B cell (primary cell): ENCODE data around the gene SETD6. TPM values are rescaled to one million over a fixed set of nuclear protein-coding genes. Genes with fewer than 3 reads are reported as not detected.

Experiments
- ATAC-seq: fragments of 200-7000 bp; cut with Tn5 transposase; one replicate; pipeline ENCODE4 v1.10.0; 2021; ENCODE audit warnings: low read depth, mild to moderate bottlenecking, moderate number of reproducible peaks, moderate library complexity
- CTCF ChIA-PET: fragments of 350-600 bp; sonication (Branson Sonifier 250); formaldehyde crosslinking; loops from one replicate; lab custom pipeline; 2021; ENCODE audit warnings: antibody characterized with exemption, inconsistent platforms; lab: Charles Lee
- POLR2A ChIA-PET: fragments of 350-600 bp; sonication (Branson Sonifier 250); formaldehyde crosslinking; loops from one replicate; lab custom pipeline; 2021; ENCODE audit warnings: antibody characterized with exemption; lab: Charles Lee
- DNase-seq: peaks from one replicate; pipeline ENCODE4 v3.0.0; 2013
- H2AFZ ChIP-seq: 2 replicates; pipeline ENCODE4 v1.6.1; 2012; ENCODE audit warnings: mild to moderate bottlenecking, low read depth, low read length; ENCODE audit not compliant: insufficient read depth, poor library complexity, severe bottlenecking
- H3K27ac ChIP-seq, 2 donors: 1 replicate in 1 of 2; 2 replicates in 1 of 2; pipeline ENCODE4 v1.5.1; 2012 to 2013; ENCODE audit warnings: low read length in 2 of 2, mild to moderate bottlenecking in 2 of 2, moderate library complexity in 1 of 2
- H3K27me3 ChIP-seq, 4 experiments: fragments of 200-600 bp in 1 of 4; sonication (generic) in 1 of 4; replicated peaks in 1 of 4; 1 replicate in 2 of 4; 2 replicates in 2 of 4; pipeline versions ENCODE4 v1.6.1 to v1.7.0; 2013 to 2016; ENCODE audit warnings: low read length in 3 of 4, mild to moderate bottlenecking in 2 of 4, mixed read lengths in 1 of 4, moderate library complexity in 1 of 4; ENCODE audit not compliant: insufficient read depth in 4 of 4, control insufficient read depth in 3 of 4; ENCODE audit errors: control extremely low read depth in 1 of 4
- H3K36me3 ChIP-seq, 2 experiments: replicated peaks in 1 of 2; 1 replicate in 1 of 2; 2 replicates in 1 of 2; pipeline versions ENCODE4 v1.6.1 to v1.7.1; 2013; ENCODE audit warnings: low read length in 1 of 2; ENCODE audit not compliant: insufficient read depth in 2 of 2, control insufficient read depth in 1 of 2; ENCODE audit errors: control extremely low read depth in 1 of 2, extremely low read depth in 1 of 2
- H3K4me1 ChIP-seq, 2 donors: fragments of 200-600 bp in 1 of 2; sonication (generic) in 1 of 2; 1 replicate in 1 of 2; 2 replicates in 1 of 2; pipeline versions ENCODE4 v1.5.1 to v1.6.1; 2013 to 2017; ENCODE audit warnings: low read length in 2 of 2; ENCODE audit not compliant: control insufficient read depth in 2 of 2, insufficient read depth in 2 of 2
- H3K4me2 ChIP-seq: replicated peaks from 2 replicates; pipeline ENCODE3; 2012; ENCODE audit warnings: mild to moderate bottlenecking, low read depth, low read length; ENCODE audit not compliant: poor library complexity, severe bottlenecking
- H3K4me3 ChIP-seq, 5 experiments: fragments of 200-600 bp in 1 of 5; sonication (generic) in 1 of 5; 1 replicate in 3 of 5; 2 replicates in 2 of 5; pipeline versions ENCODE4 v1.5.1 to v1.7.0; 2011 to 2016; ENCODE audit warnings: low read length in 4 of 5, mild to moderate bottlenecking in 4 of 5, low read depth in 2 of 5, control low read depth in 1 of 5, moderate library complexity in 1 of 5; ENCODE audit not compliant: insufficient read depth in 1 of 5; ENCODE audit errors: control extremely low read depth in 1 of 5, extremely low read depth in 1 of 5
- H3K79me2 ChIP-seq: fragments of 200-600 bp; sonication (generic); one replicate; pipeline ENCODE4 v1.6.0; 2016; ENCODE audit warnings: low read length; ENCODE audit not compliant: control insufficient read depth, insufficient read depth
- H3K9ac ChIP-seq: fragments of 200-600 bp; sonication (generic); 2 replicates; pipeline ENCODE4 v1.6.1; 2017; ENCODE audit warnings: mild to moderate bottlenecking, low read length, moderate library complexity
- H3K9me3 ChIP-seq, 3 donors: one replicate each; pipeline versions ENCODE4 v1.6.1 to v1.7.1; 2013; ENCODE audit warnings: low read length in 2 of 3; ENCODE audit not compliant: control insufficient read depth in 2 of 3, insufficient read depth in 1 of 3; ENCODE audit errors: control extremely low read depth in 1 of 3
- H4K20me1 ChIP-seq: 2 replicates; pipeline ENCODE4 v1.6.0; 2012; ENCODE audit warnings: mild to moderate bottlenecking, low read length; ENCODE audit not compliant: insufficient read depth, control insufficient read depth, poor library complexity, severe bottlenecking
- H3K27ac Mint-ChIP-seq: one replicate; pipeline ENCODE4 v1.8.0; 2021; ENCODE audit warnings: mixed read lengths
- H3K27me3 Mint-ChIP-seq: one replicate; pipeline ENCODE4 v1.8.0; 2021; ENCODE audit warnings: mixed read lengths
- H3K4me1 Mint-ChIP-seq: one replicate; pipeline ENCODE4 v1.8.0; 2021; ENCODE audit warnings: mixed read lengths
- H3K4me3 Mint-ChIP-seq: one replicate; pipeline ENCODE4 v1.8.0; 2021; ENCODE audit warnings: mixed read lengths
- H3K9me3 Mint-ChIP-seq: one replicate; pipeline ENCODE4 v1.8.0; 2022; ENCODE audit warnings: mixed read lengths; ENCODE audit not compliant: insufficient read depth
- EZH2 ChIP-seq: IDR thresholded peaks from 2 replicates; pipeline ENCODE4 v1.6.1; 2012; ENCODE audit warnings: borderline replicate concordance, low read depth, mild to moderate bottlenecking, moderate library complexity, low read length; ENCODE audit not compliant: insufficient read depth, poor library complexity, severe bottlenecking
- WGBS: methylation state at CpG from one replicate; pipeline ENCODE4 v1.1.5; 2013; ENCODE audit warnings: missing lambda C conversion rate; ENCODE audit not compliant: insufficient coverage; 5-methylcytosine and 5-hydroxymethylcytosine counted together
- intact Hi-C: fragments of 100-400 bp; cut with micrococcal nuclease; formaldehyde crosslinking; loops from one replicate; pipeline ENCODE4 v1.10.0; 2022
- polyA plus RNA-seq: library from polyadenylated mRNA; depleted of rRNA; stranded (reverse); fragments of >200 nt; gene quantifications from 2 replicates; pipeline ENCODE4 v1.2.3, GENCODE V29; 2012
- total RNA-seq, 2 donors: library from RNA; stranded (reverse); fragments of 120-200 nt in 1 of 2; gene quantifications; 1 replicate in 1 of 2; 2 replicates in 1 of 2; pipeline versions ENCODE4 v1.2.3 to v1.2.4, GENCODE V29; 2013 to 2022
- TF ChIP-seq, protein P1 (sequence below): fragments of 200-600 bp; IDR thresholded peaks from one replicate; pipeline ENCODE4 v1.8.0; 2022; ENCODE audit warnings: antibody characterized with exemption, mild to moderate bottlenecking

The SETD6 gene
- total and polyA plus RNA-seq, 2 donors (not counting 1 experiment from before 2014, with no cell fraction given): 24.2 to 37.4 TPM

DNA sequence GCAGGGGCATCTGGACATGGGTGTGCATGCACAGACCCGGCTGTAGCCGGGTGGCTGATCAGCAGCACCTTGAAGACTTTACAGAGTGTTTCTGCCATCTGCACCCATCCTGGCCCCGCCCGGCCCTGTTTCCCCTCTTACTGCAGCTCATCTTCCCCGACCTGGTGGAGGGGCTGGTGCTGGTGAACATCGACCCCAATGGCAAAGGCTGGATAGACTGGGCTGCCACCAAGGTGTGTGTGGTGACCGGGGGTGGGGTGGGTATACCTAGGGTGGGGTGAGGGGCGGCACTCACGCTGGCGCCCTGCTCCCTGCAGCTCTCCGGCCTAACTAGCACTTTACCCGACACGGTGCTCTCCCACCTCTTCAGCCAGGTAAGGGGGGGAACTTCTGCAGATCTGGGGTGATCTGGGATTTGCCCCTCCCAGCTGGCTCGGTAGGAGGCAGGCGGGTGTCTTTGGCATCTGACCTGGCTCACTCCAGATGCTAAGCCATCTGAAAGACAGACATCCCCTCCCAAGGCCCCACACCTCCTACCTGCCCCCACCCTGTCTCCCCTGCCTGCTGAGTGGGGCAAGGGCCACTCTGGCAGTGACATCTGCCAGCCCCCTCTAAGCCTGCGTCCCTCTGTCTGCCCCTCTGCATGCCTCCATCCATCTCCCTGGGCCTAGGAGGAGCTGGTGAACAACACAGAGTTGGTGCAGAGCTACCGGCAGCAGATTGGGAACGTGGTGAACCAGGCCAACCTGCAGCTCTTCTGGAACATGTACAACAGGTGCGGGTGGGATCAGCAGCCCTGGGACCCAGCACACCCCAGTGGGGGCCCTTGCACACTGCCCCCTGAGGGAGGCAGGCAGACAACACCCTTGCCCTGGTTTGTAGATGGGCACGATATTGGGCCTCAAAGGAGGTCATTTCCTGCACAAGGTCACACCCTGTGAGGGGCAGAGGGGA lies 8.8 kb upstream of the SETD6 start:
- intact Hi-C loops: no loop called here
- no peak for TF ChIP-seq EZH2
- TF ChIP-seq, protein P1, sequence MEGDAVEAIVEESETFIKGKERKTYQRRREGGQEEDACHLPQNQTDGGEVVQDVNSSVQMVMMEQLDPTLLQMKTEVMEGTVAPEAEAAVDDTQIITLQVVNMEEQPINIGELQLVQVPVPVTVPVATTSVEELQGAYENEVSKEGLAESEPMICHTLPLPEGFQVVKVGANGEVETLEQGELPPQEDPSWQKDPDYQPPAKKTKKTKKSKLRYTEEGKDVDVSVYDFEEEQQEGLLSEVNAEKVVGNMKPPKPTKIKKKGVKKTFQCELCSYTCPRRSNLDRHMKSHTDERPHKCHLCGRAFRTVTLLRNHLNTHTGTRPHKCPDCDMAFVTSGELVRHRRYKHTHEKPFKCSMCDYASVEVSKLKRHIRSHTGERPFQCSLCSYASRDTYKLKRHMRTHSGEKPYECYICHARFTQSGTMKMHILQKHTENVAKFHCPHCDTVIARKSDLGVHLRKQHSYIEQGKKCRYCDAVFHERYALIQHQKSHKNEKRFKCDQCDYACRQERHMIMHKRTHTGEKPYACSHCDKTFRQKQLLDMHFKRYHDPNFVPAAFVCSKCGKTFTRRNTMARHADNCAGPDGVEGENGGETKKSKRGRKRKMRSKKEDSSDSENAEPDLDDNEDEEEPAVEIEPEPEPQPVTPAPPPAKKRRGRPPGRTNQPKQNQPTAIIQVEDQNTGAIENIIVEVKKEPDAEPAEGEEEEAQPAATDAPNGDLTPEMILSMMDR: no peak
- H3K27ac ChIP-seq: no peak overlapping the region
- no peaks in the 10 kb centered on the region for H3K79me2 ChIP-seq
- DNase-seq (no peak), ATAC-seq (no peak)
- H3K4me3 Mint-ChIP-seq: no peak overlapping the region
- peaks cover 0 to 31% (median 8%) of the 10 kb centered on the region in 4 experiments for H3K27me3 ChIP-seq
- H3K36me3 ChIP-seq: no peaks in the 10 kb centered on the region
- H3K27me3 Mint-ChIP-seq: peaks cover 12% of the 10 kb centered on the region
- H3K4me2 ChIP-seq: no peak overlapping the region
- H3K4me1 ChIP-seq: peaks cover 7 to 8% of the 10 kb centered on the region in 2 donors
- H3K9me3 Mint-ChIP-seq: no peaks in the 10 kb centered on the region
- H3K4me1 Mint-ChIP-seq: peaks cover 6% of the 10 kb centered on the region
- peaks cover 0 to 1% (median 0%) of the 10 kb centered on the region in 3 donors for H3K9me3 ChIP-seq
- no peak overlapping the region for H3K27ac Mint-ChIP-seq
- CTCF ChIA-PET: no interaction called here
- POLR2A ChIA-PET: no interaction called here
- no peak overlapping the region for H3K4me3 ChIP-seq
- WGBS: 86% methylated on average over 15 of the region's 20 CpGs
- H2AFZ ChIP-seq: no peak overlapping the region
- H4K20me1 ChIP-seq: no peaks in the 10 kb centered on the region
- no peak overlapping the region for H3K9ac ChIP-seq
